NK-92 treated with Interleukin-12 subunit alpha and Interleukin-12 subunit beta, amount 100 ng/mL, for 24 hours (cell line): ENCODE data around the gene SCYGR1.
"Not testable (repeated sequence)": the region's sequence is repeated elsewhere in the genome, so short reads cannot be mapped to it uniquely, and the experiment has no call there.

Source experiments
- DNase-seq: peaks from one replicate; lab custom pipeline; 2025; lab: John Stamatoyannopoulos, UW

SCYGR1 gene

DNA sequence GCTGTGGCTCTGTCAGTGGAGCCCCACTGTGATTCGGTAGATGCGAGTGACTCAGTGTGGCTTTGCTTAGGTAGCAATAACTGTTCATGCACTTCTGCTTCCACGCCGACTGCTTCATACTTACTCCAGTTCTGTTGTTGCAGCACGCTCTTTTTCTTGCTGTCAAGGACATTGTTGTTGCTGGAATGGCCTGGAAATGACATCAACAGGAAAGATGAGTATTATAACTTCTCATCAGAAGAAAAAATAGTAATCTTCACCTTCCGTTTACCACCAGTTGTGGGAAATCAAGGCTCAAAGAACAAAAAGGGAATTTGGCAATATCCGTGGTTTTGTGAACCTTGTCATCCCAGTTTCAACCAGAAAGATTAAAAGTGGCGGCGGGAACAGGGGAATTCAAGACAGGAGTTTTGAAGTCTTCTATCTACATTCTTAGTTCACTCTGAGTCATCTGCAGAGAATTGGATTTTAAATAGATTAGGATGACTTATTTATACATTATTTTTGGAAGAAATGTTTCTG is 16.9 kb downstream of the SCYGR1 start:
- DNase-seq: no peak

DNA sequence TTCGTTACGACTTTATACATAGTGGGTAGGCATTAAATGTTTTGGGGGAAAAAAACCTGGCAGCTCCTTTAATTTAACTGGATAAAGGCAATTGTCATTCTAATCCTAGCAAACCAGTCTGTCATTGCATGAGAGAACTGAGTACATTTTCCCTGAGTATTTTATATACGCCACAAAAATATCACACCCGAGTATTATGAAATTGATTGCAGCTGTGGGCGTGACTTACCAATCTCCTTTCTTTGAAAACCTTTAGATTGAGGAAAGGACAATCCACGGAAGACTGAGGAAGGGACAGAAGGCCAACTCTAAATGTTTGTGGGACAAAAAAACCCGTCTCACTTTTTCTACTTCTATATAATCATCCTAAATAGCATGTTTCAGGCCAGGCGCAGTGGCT is 17.7 kb downstream of the SCYGR1 start:
- DNase-seq: no peak

DNA sequence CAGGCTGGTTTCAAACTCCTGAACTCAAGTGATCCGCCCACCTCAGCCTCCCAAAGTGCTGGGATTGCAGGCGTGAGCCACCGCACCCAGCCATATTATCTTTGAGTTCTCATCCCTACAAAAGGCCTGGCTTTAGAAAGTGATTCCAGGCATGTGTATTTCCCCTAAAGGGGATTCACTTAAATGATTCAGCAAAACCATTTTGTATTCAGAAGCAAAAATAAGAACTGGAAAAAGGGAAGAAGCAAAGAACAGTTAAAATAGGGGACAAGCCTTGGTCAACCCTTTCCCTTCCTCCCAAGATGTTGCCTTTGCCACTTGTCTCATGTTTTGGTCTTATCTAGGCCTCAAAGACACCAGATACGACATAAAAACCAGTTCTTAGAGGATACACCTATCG is 19.2 kb downstream of the SCYGR1 start:
- no peak for DNase-seq

DNA sequence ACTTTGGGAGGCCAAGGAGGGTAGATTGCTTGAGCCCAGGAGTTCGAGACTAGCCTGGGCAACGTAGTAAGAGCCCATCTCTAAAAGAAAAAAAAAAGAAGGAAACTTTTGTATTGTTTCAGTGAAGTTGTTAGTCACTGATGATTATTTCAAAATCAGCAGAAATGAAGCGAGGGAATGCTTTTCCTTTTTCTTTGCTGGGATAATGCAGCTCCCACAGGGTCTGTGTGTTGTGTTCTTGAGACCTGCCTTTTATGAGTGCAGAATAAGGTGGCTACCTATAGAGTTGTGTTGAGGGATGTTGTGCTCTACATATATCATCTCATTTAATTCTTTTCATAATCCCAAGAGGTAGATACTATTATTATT is 20.3 kb downstream of the SCYGR1 start:
- DNase-seq: no peak

DNA sequence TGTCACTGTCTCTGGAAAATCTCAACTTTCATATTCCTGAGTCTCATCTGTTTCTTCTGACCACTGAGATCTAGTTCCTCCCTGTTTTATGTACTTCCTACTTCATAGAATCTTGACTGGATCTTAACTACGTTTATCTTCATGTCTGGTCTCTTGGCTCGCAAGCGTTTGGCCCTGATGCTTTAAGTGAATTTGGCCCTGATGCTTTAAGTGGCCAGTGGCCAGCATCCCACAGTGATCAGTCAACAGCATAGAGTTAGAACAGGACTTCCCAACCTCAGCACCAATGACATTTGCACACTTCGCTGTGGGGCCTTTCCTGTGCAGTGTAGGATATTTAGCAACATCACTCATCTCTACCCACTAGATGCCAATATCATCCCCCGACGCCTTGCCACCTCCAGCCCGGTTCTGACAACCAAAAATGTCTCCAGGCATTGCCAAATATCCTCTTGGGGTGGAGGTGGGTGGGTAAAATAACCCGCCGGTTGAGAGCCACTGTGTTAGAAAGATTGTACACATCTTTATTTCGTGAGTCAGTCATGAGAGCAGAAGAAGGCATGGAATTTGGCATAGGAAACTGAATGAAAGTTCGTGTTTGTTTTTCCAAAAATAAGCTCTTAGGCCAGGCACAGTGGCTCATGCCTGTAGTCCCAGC is 20.9 kb downstream of the SCYGR1 start:
- no peak for DNase-seq

DNA sequence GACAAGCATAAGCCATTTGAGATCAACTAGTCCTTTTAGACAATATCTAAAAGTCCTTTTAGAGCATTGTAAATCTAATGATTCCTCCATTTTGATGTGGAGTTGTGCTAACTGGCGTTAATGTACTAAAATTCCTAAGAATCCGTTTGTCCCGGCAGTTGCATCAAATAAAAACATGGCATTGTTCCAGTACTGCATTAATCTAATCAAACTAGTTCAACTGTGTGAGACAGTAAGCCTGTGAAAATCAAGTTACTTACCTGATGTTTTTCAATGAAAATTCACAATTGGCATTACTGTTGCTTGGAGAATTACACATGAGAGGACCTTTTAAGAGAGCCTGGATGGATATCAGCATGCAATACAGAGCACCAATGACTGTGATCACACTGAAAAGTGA is 21.9 kb downstream of the SCYGR1 start:
- no peak for DNase-seq

DNA sequence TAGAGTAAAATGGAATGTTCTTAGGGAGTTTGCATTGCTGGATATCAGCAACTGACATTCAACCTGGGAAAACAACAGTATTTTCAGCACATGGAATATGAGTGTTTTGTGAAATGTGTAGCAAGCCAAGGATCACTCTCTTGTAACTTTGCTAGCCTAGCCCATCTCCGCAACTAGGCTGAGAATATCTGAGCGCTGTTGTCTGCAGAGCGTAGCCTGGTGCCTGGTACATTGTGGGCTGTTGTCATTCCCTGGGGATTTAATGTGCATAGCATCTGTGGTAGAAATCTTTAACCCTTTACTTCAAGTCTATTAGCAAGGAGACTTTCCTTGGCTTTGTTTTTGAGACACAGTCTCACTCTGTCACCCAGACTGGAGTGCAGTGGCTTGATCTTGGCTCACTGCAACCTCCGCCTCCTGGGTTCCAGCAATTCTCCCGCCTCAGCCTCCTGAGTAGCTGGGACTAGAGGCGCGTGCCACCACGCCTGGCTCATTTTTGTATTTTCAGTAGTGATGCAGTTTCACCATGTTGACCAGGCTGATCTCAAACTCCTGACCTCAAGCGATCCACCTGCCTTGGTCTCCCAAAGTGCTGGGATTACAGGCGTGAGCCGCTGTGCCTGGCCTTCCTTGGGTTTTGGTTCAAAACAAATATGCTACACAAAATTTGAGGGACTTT is 23.0 kb downstream of the SCYGR1 start:
- not testable (repeated sequence) for DNase-seq

DNA sequence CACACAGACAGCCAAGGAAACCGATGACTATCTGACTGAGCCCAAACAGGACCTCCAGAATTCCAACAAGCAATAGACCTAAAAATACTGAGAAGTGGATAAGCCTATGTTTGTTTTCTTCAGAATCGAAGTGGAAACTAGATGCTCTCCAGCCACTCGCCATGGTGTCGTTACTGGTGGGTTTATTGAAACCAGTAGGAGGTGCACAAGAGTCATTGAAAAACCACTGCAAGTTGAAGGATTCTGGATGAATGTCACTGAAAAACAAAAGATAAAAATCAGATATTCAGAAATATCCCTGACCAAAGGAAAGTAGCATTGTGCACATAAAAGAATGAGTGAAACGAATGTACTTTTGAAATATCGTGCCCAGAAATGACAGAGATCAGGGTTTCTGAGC is 24.0 kb downstream of the SCYGR1 start:
- no peak for DNase-seq

DNA sequence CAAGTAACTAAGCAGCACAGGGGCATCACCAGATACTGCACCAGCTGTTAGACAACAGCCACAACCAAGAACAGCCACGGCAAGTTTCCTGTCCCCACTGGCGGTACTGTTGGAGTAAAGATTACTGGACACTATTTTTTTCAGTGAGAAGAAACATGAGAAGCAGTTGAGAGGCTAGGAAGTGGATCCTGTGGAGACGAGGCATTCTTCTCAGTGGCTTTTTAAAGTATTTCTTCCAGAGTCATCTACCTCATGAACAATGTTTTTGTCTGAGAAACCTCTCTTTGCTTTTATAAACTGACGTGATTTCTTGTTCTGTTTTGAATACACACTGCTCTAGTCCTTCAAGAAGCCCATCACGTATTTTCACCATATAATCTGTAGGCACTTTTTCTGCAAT is 27.4 kb downstream of the SCYGR1 start:
- no peak for DNase-seq

DNA sequence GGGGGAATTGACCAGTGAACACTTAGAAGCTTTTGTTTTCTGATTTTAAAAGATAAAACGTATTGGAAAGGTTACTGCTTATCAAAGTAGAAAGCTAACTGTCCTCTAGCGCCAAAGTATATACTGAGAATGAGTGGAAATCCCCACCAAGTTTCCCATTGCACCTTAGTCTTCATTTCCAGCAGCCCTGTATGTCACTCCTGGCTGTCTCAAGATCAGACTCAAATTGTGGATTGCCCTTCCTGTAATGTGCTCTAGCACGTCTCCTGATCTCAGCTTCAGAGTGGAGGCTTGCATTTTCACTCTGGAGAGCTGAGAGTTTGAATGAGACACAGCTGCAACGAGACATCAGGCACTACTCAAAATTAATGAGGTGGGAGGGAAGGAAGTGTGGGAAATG is 36.1 kb downstream of the SCYGR1 start:
- DNase-seq: no peak

DNA sequence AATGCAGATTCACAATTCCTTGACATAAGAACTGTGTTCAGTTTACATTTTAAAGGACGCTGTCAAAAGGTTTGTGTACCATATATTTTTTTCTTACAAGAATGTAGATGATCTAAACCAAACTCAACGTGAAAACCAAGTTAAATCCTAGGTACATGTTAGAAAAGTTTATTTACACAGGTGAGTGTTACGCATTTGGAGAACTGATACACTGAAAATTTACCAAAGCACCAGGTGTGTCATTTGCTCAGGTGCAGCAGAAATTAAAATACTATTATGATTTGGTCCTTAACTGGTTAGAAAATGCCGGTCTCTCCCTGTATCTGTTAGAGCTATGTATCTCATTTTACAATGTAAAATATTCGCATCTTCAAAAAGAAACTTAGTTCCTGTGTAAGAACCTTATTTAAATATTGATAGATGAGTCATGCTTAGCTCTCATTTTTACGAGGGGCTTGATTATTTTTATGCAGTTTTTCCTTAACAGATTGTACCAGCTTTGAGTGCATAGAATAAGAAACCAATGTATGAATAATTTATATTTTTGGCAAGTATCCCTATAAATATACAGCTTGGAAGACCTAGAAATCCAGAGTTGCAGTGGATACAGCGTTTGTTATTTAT is 37.6 kb downstream of the SCYGR1 start:
- no peak for DNase-seq

DNA sequence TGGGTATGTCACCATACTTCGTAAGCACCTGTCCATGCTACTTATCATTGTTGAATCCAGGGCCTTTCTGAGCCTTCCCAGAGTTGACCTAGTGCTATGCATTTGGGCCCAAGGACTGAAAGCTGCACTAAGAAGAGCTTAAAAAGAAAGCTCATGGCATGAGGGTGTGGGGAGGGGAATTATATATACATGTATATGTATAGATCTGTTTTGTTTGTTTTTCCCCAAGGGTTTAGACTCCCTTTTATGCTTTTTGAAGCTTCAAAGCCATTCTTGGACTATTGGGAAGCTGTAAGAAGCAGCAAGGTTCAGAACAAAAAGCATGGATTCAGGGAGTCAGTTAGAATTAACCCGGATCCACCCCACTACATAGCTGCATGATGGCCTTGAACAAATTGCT is 39.4 kb downstream of the SCYGR1 start:
- DNase-seq: no peak

DNA sequence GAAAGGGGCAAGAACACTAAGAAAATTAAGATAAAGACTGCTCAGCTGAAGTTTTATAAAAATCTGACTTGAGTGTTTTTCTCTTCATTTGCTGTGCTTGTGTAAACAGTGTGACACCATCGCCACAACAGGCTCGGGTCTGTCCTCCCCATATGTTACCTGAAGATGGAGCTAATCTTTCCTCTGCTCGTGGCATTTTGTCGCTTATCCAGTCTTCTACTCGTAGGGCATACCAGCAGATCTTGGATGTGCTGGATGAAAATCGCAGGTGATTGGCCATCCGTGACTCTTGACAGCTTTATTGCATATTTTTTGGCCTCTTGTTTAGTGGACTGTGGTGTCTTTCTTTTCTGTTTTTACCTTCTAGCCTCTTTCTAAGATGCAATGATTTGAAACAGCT is 40.6 kb downstream of the SCYGR1 start:
- DNase-seq: no peak

DNA sequence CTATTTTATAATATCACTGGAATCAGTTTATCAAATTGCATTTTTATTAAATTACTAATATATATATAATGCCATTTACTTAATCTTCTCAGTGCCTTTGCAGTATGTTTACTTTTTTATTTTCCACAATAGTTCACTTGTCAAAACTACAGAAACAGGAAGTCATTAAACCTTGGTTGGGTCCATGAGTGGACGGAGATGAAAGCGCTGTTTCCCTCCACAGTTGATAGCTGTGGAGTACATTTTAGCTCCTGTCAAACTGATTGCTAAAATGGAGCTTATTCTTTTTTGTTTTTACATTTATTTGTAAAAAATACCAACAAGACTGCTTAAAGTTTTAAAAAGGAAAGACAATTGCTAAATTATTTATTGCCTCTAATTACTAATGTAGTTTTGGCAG is 43.5 kb downstream of the SCYGR1 start:
- no peak for DNase-seq

DNA sequence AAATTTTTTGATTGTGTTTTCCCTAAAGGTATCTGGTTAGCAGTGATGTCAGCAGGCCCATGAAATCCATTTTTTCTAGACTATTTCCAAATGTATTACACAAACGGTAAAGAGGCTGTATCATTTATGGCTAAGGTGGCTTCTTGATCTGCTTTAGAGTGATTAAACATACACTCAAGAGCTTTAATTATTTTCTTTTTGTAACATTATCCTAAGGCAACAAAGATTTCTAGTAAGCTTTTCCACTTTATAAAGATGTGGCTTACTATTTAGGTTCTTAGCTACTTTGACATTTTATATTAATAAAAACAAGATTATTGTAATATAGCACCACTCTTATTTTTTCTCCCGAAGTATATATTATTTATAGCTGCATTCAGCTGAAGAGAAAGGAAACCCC is 46.2 kb downstream of the SCYGR1 start:
- DNase-seq: no peak

DNA sequence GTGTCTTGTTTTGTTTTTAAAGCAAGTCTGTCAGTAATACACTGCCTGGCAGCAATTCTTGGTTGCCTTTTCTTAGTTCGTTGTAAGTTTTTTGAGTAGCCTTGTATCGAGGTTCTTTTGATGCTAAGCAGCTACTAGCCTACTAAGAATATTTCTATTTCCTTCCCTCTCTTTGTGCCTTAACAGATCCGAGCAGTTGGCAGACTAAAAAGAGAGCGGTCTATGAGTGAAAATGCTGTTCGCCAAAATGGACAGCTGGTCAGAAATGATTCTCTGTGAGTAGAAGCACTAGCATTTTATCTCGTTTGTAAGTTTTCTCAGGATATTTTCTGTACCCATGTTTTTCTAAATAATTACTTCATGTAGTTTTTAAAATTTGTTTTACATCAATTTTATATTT is 47.6 kb downstream of the SCYGR1 start:
- DNase-seq: no peak

DNA sequence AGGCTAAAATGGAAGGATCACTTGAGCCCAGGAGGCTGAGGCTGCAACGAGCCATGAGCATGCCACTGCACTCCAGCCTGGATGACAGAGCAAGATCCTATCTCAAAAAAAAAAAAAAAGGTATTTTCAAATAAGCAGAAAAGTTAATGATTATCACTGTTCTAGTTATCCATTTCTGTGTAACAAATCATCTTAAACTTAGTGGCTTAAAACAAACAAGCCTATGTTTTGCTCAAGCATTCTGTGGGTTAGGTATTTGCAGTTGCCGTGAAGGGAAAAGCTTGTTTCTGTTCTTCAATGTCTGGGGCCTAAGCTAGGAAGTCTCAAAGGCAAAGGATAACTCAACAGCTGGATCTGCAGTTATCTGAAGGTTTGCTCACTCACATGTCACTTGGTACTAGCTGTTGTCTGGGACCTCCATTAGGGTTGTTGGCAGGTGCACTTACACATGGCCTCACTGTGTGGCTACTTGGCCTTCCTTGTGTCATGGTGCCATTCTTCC is 48.6 kb downstream of the SCYGR1 start:
- no peak for DNase-seq
